Stimulated activated CD4-positive, alpha-beta T cell treated with anti-CD3 and anti-CD28 coated beads, Interleukin-4, amount 100 ng/mL, for 48 hours (primary cell): ENCODE results near the gene PRKCZ.

Source experiments
- DNase-seq, 2 donors: peaks; one replicate each; pipeline ENCODE4 v3.0.0-alpha.2; 2020; ENCODE audit warnings: low read depth in 2 of 2

The PRKCZ gene

DNA sequence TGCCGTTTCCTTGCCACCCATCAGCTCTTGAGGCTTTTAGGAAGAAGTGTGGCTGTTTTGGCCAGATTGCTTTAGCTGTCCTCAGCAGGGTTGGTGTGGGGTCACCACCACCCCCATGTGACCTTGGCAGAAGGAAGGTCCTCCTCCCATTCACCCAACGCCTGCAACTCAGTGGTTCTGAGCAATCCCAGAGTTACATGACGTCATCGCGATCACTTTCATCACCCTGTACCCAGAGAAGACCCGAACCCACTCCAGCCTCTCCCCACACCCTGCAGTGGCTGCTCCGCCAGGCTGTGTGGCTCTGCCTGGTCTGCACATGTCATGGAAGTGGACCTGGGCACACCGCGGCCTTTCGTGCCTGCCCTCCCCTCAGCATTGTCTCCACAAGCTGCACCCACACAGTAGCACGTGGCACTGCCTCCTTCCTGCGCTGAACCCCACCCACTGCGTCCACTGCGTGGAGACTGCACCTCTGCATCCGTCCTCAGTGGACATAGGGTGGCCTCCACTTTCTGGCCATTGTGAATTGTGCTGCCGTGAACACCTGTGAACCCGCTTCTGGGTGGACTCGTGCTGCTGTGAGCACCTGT, 127.8 kb downstream of the PRKCZ start:
- DNase-seq, result no peak

DNA sequence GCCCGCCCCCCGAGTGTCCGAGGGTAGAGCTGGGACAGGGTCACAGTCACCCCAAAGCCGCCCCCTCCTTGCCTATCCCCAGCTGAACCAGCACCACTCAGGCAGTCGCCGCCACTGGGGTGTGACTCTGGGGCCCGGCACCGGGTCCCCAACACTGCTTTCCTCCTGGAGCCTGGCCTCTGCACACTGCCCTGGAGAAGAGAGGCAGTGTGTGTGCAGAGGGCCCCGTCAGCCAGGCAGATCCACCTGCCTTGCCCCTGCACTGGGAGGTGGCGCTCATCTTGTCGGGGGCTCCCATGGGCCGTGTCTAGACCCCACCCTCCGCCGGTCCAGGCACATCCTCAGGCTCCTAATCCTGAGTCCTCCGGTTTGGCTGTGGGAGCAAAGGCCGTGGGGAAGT, 128.7 kb downstream of the PRKCZ start:
- no peak for DNase-seq

DNA sequence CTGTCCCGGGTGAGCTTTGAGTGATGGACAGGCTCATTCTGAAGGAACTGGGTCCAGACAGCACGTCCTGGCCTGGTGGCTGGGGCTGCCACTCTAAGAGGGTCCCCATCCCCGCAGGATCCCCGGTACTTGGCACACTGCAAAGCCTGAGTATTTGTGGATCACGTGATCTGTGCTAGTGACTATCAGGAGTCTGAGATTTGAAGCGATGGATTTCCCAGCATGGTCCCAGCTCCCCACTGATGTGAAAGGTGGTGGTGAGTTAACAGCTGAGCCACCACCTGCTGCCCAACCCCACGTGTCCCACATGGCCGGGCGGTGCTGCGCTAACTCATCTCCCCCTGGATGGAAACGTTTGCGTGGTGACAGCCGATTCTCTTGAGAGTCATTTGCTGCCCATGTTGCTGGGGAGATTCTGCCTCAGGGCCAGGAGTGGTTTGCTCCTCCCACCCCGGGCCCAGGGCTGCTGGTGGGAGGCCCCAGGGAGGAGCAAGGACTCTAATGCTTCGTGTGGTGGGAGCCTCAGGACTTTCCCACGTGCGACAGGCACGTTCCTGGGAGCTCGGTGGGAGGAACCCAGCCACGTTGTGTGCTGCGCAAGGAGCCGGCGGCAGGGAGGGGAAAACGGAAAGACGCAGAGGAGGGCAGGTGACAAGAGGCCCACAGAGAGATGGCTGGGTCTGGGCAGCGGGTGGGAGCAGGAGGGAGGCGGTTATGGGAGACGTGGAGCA, 129.2 kb downstream of the PRKCZ start:
- DNase-seq, result no peak

- DNase-seq, result no peak
These were observed 130.4 kb downstream of the PRKCZ start for GRCh38 chr1:2180297-2181245.

DNA sequence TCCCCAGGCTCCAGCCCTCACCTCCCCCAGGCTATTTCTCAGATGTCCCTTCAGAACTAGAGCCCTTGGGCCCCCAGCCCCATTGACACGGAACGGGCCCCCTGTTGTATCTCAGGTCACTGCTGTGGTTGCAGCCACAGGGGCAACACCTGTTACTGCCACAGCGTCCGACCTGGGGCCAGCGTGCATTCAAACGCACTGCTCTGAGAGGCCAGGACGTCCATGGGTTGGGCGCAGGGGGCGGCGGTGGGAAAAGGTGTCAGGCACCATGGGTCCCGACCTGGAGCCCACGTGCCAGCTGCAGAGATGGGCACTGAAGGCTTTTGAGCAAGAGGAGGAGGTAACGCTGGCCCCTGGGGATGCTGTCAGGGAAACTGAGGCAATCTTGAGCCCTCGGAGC, 131.1 kb downstream of the PRKCZ start:
- DNase-seq, result no peak

- no peak for DNase-seq
These were observed 131.5 kb downstream of the PRKCZ start for GRCh38 chr1:2181752-2182151.

DNA sequence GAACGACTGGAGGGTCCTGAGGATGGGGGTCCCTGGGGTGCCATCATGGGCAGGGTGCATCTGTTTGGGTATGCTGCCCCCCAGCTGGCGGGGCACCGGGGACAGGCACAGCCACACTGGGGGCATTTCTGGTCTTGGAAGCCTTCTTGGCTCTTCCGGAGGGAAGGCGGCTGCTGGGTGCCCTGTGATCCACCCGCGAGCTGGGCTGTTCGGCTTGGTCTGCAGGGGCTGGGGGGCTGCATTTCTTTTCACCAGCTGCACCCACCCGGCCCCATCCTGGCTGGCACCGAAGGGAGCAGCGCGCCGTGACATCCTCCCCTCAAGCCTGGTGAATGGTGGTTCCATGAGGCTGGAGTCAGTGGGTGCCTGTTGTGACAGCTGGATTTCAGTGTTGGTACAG, 132.2 kb downstream of the PRKCZ start:
- DNase-seq, result no peak

DNA sequence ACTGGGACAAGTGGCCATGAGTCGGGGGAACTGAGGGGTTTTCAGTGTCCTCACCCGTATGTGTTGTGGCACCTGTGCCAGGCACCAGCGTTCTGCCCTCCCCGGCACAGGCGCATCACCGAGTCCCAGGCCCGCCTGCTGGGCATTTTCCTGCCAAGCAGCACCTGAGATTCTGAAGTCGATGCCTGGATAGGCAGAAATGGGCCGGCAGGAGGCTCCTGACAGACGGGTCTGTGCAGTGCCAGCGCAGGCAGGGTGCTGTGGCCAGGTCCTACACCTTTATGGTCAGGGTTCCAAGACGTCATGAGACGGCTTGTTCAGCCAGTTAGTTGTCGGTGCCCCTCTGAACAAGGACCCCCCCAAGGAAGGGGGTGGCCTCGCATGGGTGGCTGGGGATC, 133.7 kb downstream of the PRKCZ start:
- DNase-seq, result no peak

GRCh38 chr1:2184531-2184930, 134.3 kb downstream of the PRKCZ start:
- DNase-seq, result no peak

DNA sequence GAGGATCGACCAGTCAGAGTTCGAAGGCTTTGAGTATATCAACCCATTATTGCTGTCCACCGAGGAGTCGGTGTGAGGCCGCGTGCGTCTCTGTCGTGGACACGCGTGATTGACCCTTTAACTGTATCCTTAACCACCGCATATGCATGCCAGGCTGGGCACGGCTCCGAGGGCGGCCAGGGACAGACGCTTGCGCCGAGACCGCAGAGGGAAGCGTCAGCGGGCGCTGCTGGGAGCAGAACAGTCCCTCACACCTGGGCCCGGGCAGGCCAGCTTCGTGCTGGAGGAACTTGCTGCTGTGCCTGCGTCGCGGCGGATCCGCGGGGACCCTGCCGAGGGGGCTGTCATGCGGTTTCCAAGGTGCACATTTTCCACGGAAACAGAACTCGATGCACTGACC, 134.7 kb downstream of the PRKCZ start:
- DNase-seq, result no peak

- DNase-seq, result no peak
These were observed 136.0 kb downstream of the PRKCZ start for GRCh38 chr1:2185880-2186855.

DNA sequence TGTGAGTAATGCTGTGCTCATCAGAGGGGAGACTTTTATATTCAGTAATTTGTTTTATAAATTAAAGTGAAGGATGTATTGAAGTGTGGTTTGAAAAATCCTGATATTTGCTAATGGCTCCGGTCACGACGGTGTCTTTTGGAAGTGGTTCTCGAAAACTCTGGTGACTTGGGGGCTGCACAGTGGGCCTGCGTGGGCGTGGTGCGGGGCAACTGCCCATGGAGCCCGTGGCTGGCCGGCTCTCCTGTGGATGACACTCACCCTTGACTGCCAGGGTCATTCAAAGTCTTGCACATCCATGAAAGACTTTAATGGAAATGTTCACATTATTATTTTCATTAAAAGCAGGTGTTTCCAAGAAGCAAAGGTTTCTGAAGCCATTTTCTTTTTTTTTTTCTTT, 136.7 kb downstream of the PRKCZ start:
- no peak for DNase-seq

GRCh38 chr1:2187619-2188018, 137.4 kb downstream of the PRKCZ start:
- DNase-seq, result no peak

DNA sequence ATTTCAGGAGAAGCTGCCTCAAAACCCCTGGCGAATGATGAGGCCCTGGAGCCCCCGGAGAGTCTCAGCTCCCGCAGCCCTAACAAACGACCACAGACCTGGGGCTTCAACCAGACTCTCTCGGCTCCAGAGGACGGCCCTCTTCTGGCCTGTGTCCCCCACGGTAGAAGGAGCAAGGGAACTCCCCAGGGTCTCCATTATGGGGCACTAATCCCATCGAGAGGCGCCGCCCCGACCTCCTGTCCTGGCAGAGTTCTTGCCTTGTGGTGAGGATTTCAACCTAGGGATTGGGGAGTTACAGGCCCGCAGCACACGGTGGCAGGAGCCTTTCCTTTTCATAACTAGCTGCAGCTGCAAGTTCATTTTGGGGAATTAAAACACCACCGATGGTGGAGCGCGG, 138.1 kb downstream of the PRKCZ start:
- DNase-seq, result no peak

GRCh38 chr1:2189459-2190425, 139.5 kb downstream of the PRKCZ start:
- DNase-seq, result peak; percentile 83

DNA sequence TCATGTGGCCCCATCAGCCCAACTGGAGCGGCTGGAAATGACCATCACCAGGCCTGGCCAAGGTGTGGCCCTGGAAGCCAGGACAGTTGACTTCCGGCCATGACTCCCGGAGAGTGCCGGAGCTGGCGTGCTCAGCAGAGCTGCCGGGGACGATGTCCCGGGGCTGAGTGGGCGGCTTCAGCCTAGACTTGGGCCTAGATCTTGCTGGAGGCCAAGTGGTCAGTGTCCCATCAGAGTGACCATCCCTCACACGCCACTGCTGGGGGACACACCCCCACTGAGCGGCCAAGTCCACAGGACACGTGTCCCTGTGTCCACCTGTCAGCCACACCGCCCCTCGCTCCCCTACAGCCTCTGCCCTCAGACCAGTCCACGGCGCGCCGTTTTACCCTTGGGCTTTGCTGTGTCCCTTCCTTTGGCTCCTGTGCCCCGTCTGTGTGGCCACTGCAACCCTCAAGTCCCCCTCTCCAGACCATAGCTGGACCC, 140.3 kb downstream of the PRKCZ start:
- no peak for DNase-seq

GRCh38 chr1:2192031-2192995, 142.1 kb downstream of the PRKCZ start:
- no peak for DNase-seq

DNA sequence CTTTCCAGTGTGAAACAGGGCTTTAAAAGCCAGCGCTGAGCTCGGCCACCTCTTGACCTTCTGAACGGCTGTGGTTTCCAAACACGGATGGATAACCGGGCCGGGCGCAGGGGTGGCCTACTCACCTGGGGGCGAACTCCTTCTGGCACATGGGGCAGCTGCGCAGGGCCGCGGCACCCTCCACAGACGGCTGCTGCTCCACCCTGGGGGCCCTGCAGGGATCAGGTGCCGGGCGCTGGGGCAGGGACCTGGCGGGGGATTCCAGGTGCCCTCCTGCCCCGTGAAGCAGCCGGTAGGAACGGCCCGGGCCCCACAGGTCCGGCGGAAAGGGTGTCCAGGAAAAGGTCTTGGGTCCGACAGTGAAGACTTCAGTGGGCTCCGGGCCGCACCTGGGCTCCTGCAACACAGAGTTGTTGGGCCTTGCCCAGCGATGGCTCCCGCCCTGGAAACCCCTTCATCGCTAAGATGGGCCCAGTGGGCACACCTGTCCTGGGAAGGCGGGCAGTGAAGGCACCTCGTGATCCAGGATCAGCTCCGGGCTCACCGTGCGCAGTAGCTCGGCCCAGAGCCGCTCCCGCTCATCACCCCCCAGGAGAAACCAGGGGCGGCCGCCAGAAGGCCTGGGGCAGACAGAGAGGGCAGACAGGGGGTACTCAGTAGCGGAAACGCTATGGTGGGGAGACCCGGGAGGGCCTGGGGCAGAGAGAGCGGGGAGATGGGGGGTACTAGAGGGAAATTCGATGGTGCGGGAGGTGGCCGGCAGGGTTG, 143.5 kb downstream of the PRKCZ start:
- DNase-seq, result no peak
